Stimulated activated naive CD8-positive, alpha-beta T cell treated with anti-CD3 and anti-CD28 coated beads, Interleukin-15, Interleukin-2, amounts not matched to agents 100 ng/mL and 50 ng/mL, for 24 hours (primary cell): Measurements from ENCODE around the gene CNTNAP2.

Source experiments
- H3K27ac Mint-ChIP-seq: one replicate; pipeline ENCODE4 v1.8.0; 2021; ENCODE audit warnings: mild to moderate bottlenecking, mixed read lengths
- H3K27me3 Mint-ChIP-seq: one replicate; pipeline ENCODE4 v1.8.0; 2021; ENCODE audit warnings: mixed read lengths
- H3K36me3 Mint-ChIP-seq: one replicate; pipeline ENCODE4 v1.8.0; 2021; ENCODE audit warnings: low read depth, mixed read lengths
- H3K4me1 Mint-ChIP-seq: one replicate; pipeline ENCODE4 v1.8.0; 2021; ENCODE audit warnings: low read depth, mixed read lengths
- H3K4me3 Mint-ChIP-seq: one replicate; pipeline ENCODE4 v1.8.0; 2021; ENCODE audit warnings: mild to moderate bottlenecking, mixed read lengths
- H3K9me3 Mint-ChIP-seq: one replicate; pipeline ENCODE4 v1.8.0; 2021; ENCODE audit warnings: mixed read lengths

Gene CNTNAP2

DNA sequence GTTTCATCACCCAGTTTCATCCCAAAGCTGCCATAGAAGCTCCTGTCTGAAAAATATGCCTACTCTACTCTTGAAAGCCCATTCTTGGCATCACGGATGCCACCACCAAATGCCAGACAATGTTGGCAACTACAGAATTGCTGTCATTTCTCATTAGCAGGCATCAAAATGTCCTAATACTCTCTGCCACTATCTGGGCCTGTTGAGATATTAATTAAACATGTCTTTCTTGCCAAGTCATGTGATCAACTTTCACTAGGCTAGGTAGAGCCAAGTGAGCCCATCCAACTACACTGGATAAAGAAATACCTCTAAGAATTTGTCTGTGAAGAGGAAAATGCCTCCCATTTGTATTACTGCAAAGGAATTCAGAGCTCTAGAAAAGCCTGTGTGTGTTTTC, 1380.6 kb downstream of the CNTNAP2 start:
- Mint-ChIP-seq H3K9me3 (peaks cover 13% of the 10 kb centered on the region), H3K4me1 (no peaks in the 10 kb centered on the region), H3K27me3 (no peaks in the 10 kb centered on the region), H3K36me3 (no peaks in the 10 kb centered on the region), H3K27ac (no peak overlapping the region), H3K4me3 (no peak overlapping the region)

DNA sequence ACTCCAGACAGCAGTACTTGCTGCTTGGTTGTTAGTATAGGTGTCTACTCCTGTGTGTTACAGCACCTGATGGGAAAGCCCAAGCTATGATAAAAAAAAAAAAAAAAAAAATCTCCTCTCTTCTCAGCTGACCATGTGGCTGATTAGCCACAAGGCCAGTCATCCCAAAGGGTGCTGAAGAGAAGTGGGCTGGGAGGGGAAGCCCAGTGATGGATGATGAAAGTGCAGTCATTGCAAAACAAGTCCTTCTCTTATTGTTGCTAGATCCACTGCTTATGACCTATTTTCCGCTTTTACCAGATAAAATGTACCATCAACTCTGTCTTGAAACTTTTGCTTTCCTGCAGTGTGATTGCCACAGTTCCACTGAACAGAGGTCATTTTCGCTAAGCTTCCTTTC, 1381.5 kb downstream of the CNTNAP2 start:
- H3K4me1 Mint-ChIP-seq, result no peaks in the 10 kb centered on the region
- H3K4me3 Mint-ChIP-seq, result no peak overlapping the region
- H3K36me3 Mint-ChIP-seq, result no peaks in the 10 kb centered on the region
- H3K9me3 Mint-ChIP-seq, result peaks cover 15% of the 10 kb centered on the region
- no peak overlapping the region for H3K27ac Mint-ChIP-seq
- no peaks in the 10 kb centered on the region for H3K27me3 Mint-ChIP-seq

DNA sequence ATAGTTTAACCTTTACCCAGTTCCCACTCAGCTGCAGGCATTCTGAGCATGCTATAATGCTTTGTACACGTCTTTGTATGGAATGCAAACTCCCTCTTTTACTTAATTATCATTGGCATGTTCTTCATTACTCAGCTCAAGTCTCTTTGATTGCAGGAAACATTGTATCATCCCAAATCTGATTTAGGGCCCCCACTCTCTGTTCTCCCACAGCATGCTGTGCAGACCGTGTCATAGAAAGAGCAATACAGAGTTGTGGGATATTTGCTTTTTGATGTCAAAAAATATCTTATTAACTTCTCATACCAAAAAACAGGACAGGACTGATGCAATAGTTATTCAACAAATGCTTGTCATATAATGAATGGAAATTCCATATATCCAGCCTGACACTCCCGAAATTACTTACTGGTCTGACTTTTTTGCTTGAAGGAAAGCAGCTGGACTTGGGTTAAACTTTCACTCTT, 1392.5 kb downstream of the CNTNAP2 start:
- Mint-ChIP-seq H3K27me3 (no peaks in the 10 kb centered on the region), H3K36me3 (no peaks in the 10 kb centered on the region), H3K27ac (no peak overlapping the region), H3K9me3 (peaks cover 15% of the 10 kb centered on the region), H3K4me1 (no peaks in the 10 kb centered on the region), H3K4me3 (no peak overlapping the region)

DNA sequence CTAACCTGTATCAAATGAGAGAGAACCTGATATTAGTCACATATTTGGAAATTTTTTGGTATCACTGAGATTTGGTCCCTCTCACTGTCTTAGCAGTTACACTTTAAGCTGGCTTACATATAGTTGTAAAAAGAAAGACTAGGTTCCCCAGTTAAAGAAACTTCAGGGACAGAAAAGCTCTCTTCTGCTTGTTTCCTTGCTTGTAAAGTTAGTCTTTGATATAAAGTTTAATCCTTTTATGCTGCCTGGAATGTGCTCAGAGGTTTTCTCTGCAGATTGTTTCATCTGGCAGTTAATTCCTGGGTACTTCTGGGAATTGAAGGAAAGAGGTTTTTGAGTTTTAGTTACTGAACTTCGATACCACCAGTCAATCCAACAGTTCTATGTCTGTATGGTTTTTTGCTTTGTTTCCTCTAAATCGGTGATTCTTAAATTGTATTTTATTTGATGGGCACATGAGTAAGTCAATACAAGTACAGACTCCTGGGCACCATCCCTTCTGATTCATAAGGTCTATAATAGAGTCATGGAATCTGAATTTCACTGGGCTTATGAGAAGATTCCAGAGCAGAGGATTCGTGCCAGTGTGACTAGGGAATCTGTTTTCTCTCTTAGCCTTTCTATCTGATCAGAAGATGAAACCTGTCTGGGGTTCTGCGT, 1393.1 kb downstream of the CNTNAP2 start:
- Mint-ChIP-seq H3K27me3 (no peaks in the 10 kb centered on the region), H3K9me3 (peaks cover 15% of the 10 kb centered on the region), H3K4me1 (no peaks in the 10 kb centered on the region), H3K4me3 (no peak overlapping the region), H3K27ac (no peak overlapping the region), H3K36me3 (no peaks in the 10 kb centered on the region)

DNA sequence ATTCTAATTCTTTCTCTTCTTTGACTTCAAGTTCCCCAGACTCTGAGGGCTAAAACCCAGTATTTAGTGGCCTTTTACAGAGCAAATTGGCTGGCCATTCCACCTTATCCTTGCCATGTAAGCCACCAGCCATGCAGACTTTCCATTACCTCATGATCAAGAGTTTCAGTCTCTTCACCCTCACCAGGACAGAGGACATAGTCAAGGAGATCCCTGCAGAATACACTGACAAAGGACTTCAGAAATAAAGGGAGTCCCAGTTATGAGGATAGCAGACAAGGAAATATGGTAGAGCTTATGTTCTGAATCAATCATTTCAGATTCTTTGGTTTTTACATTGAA, 1393.6 kb downstream of the CNTNAP2 start:
- peaks cover 15% of the 10 kb centered on the region for H3K9me3 Mint-ChIP-seq
- no peaks in the 10 kb centered on the region for H3K27me3 Mint-ChIP-seq
- H3K27ac Mint-ChIP-seq, result no peak overlapping the region
- H3K36me3 Mint-ChIP-seq, result no peaks in the 10 kb centered on the region
- H3K4me1 Mint-ChIP-seq, result no peaks in the 10 kb centered on the region
- H3K4me3 Mint-ChIP-seq, result no peak overlapping the region

DNA sequence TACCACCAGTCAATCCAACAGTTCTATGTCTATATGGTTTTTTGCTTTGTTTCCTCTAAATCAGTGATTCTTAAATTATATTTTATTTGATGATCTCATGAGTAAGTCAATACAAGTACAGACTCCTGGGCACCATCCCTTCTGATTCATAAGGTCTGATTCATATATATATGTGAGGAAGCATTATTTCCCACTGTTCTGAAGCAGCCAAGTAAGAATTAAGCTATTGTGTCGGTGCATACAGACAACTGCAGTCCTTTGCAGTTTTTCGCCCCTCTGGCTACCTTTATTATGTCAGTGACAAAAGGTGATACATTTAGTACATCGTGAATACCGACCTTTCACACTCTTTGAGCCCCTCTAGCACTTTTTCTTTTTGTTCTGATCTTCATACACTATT, 1394.3 kb downstream of the CNTNAP2 start:
- Mint-ChIP-seq H3K4me1 (no peaks in the 10 kb centered on the region), H3K27ac (no peak overlapping the region), H3K27me3 (no peaks in the 10 kb centered on the region), H3K4me3 (no peak overlapping the region), H3K9me3 (peaks cover 15% of the 10 kb centered on the region), H3K36me3 (no peaks in the 10 kb centered on the region)

DNA sequence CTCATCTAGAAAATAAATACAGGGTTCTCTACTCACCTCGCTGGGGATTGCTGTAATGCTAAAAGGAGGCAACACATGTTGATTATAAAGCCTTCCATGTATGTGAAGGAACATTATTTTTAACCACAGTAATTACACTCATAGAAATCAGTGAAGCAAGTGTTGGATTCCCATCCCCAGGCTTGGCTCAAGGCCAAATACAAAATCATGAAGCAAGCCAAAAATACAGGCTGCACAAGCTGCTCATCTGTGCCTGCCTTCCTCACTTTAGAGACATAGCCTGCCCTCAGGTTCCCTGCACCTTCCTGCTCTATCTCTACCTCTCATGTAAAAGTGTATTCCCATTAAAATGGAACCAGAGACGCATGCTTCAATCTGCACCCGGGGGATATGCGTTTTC, 1396.8 kb downstream of the CNTNAP2 start:
- no peak overlapping the region for H3K4me3 Mint-ChIP-seq
- H3K36me3 Mint-ChIP-seq, result no peaks in the 10 kb centered on the region
- no peaks in the 10 kb centered on the region for H3K27me3 Mint-ChIP-seq
- H3K9me3 Mint-ChIP-seq, result peaks cover 9% of the 10 kb centered on the region
- no peaks in the 10 kb centered on the region for H3K4me1 Mint-ChIP-seq
- no peak overlapping the region for H3K27ac Mint-ChIP-seq

DNA sequence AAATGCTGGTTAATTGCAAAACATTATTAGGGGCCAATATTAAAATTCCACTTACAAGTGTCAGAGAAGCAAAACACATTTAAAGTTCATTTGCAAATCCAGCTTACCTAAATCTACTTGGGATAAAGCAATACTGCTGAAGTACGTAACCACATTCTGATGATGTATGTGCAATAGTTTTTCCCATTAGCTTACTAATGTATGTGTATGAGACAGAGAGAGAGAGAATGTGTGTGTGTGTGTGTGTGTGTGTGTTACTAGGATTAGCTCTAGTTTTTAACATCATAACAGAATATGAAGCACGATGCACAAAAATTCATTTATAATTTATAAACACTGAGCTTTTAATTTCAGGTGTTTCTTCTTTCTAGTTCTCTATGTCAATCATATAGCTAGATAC, 1399.8 kb downstream of the CNTNAP2 start:
- no peaks in the 10 kb centered on the region for H3K27me3 Mint-ChIP-seq
- no peaks in the 10 kb centered on the region for H3K36me3 Mint-ChIP-seq
- H3K9me3 Mint-ChIP-seq, result no peaks in the 10 kb centered on the region
- no peaks in the 10 kb centered on the region for H3K4me1 Mint-ChIP-seq
- no peak overlapping the region for H3K27ac Mint-ChIP-seq
- H3K4me3 Mint-ChIP-seq, result no peak overlapping the region

DNA sequence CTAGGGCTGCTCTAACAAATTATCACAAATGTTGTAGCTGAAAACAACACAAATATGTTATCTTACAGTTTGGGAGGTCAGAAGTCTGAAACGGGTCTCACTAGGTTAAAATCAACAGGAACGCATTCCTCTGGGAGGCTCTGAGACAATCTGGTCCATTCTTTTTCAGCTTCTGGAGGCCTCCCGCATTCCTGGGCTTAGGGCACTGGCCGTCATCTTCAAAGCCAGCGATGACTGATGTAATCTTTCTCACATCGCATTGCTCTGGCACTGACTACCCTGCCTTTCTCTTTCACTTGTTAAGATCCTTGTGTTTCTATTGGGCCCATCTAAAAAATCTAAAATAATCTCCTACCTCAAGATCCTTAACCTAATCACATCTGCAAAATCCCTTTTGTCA, 1402.5 kb downstream of the CNTNAP2 start:
- H3K36me3 Mint-ChIP-seq, result no peaks in the 10 kb centered on the region
- no peaks in the 10 kb centered on the region for H3K4me1 Mint-ChIP-seq
- no peaks in the 10 kb centered on the region for H3K9me3 Mint-ChIP-seq
- no peak overlapping the region for H3K27ac Mint-ChIP-seq
- no peaks in the 10 kb centered on the region for H3K27me3 Mint-ChIP-seq
- no peak overlapping the region for H3K4me3 Mint-ChIP-seq

DNA sequence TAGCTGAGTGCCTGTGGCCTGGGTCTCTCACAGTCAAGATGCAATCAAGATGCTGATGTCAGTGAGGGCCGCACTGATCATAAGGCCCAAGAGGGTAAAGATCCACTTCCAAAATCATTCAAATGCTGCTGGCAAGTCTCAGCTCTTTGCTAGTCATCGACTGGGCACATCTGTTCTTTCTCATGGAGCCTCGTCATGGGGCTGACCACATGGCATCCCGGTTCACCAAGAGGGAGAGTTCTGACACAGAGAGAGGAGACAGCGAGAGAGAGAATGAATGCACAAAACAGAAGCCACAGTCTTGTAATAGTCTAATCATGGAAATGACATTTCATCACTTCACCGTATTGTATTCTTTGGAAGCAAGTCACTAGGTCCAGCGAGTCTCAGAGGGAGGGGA, 1406.5 kb downstream of the CNTNAP2 start:
- H3K9me3 Mint-ChIP-seq, result no peaks in the 10 kb centered on the region
- no peaks in the 10 kb centered on the region for H3K36me3 Mint-ChIP-seq
- H3K4me1 Mint-ChIP-seq, result no peaks in the 10 kb centered on the region
- no peaks in the 10 kb centered on the region for H3K27me3 Mint-ChIP-seq
- H3K27ac Mint-ChIP-seq, result no peak overlapping the region
- no peak overlapping the region for H3K4me3 Mint-ChIP-seq

DNA sequence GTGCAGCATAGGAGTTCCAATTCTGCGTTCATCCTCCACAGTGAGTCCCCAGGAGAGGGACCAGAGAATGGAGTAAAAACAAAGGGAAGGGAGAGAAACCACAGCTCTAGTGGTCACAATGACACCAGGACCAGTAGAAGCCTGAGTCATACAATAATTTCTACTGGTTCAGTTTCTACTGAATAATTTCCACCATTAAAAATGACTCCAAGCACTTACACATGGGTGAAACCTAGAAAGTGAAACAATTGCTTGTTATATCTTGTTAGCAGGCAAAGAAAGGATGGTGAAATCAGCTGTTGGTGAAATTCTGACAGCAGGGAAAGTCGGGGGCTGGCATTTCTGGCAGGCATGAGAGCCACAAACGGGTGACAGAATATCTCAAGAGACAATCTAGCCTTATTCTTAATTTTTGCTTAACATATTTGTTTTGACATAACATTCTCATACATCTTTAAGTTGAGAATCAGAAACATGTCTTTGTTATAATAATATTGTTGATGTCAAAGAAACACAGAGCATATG, 1408.2 kb downstream of the CNTNAP2 start:
- Mint-ChIP-seq H3K27me3 (no peaks in the 10 kb centered on the region), H3K36me3 (no peaks in the 10 kb centered on the region), H3K4me1 (no peaks in the 10 kb centered on the region), H3K4me3 (no peak overlapping the region), H3K9me3 (no peaks in the 10 kb centered on the region), H3K27ac (no peak overlapping the region)

DNA sequence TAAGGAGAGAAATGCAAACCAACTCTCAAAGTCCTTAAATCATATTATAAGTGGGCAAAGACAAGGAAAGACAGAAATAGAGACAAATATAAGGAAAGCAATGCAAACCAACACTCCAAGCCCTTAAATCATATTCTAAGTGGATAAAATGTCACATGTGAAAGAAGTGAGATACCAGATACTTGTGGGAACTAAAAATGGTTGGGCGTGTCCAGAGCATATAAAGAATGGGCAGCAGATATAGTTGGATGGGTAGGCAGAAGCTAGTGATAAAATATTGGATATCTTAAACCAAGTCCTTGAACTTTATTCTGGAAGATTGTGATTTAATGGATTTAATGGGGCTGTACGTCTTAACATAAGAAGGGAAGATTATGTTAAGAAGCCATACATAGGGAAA, 1408.7 kb downstream of the CNTNAP2 start:
- no peaks in the 10 kb centered on the region for H3K9me3 Mint-ChIP-seq
- no peaks in the 10 kb centered on the region for H3K4me1 Mint-ChIP-seq
- H3K36me3 Mint-ChIP-seq, result no peaks in the 10 kb centered on the region
- no peak overlapping the region for H3K4me3 Mint-ChIP-seq
- H3K27ac Mint-ChIP-seq, result no peak overlapping the region
- no peaks in the 10 kb centered on the region for H3K27me3 Mint-ChIP-seq

DNA sequence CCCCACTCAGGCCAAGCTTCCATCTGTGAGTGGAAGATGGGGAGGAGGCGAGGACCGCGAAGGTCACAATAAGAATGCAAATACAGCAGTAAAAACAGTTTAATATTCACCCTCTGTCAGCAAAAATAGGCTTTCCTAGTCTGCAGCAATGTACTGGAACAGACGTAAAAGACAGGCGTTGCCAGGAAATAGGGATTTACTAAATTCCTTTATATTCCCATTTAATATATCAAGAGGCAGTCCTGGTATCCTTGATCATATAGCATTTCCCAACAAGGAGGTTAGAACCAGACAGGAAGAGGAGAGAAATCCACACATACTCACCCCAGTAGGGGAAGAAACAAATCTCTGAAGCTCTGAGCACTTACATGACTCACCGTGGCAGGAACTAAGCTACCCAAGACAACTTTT, 1419.1 kb downstream of the CNTNAP2 start:
- H3K4me3 Mint-ChIP-seq, result no peak overlapping the region
- no peaks in the 10 kb centered on the region for H3K27me3 Mint-ChIP-seq
- no peaks in the 10 kb centered on the region for H3K4me1 Mint-ChIP-seq
- H3K36me3 Mint-ChIP-seq, result no peaks in the 10 kb centered on the region
- no peak overlapping the region for H3K27ac Mint-ChIP-seq
- H3K9me3 Mint-ChIP-seq, result peaks cover 13% of the 10 kb centered on the region

DNA sequence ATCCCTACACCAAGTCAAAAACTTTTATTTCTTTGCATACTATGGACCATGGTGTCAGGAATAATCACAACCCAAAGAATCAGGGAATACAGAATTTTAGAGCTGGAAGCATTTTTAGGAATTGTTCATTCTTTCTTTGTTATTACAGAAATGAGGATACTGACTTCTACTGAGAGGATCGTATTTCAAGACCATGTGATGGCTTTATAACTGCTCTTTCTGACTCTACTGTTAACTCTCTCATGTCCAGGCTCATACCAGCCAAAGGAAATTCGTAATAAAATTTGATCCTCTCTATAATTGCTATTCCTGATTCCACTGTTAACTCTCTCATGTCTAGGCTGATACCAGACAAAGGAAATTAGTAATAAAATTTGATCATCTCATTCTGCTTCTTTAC, 1423.1 kb downstream of the CNTNAP2 start:
- H3K9me3 Mint-ChIP-seq, result peaks cover 25% of the 10 kb centered on the region
- no peak overlapping the region for H3K4me3 Mint-ChIP-seq
- no peaks in the 10 kb centered on the region for H3K4me1 Mint-ChIP-seq
- H3K27me3 Mint-ChIP-seq, result no peaks in the 10 kb centered on the region
- H3K36me3 Mint-ChIP-seq, result no peaks in the 10 kb centered on the region
- no peak overlapping the region for H3K27ac Mint-ChIP-seq

DNA sequence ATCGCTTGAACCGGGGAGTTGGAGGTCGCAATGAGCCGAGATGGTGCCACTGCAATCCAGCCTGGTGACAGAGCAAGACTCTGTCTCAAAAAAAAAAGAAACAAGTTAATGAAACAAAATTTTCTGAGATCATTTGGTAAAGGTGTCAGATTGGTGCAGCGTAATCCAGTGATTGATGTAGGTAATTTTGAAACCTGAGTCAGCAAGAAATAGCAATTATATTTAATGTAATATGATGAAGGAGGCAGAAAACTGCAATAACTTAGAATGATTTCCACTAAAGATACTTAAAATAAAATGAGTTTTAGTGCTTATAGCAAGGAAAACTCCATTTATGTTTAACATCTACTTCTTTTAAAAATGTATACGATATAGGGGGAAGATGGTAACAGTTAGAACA, 1424.1 kb downstream of the CNTNAP2 start:
- H3K27ac Mint-ChIP-seq, result no peak overlapping the region
- peaks cover 25% of the 10 kb centered on the region for H3K9me3 Mint-ChIP-seq
- H3K4me1 Mint-ChIP-seq, result no peaks in the 10 kb centered on the region

DNA sequence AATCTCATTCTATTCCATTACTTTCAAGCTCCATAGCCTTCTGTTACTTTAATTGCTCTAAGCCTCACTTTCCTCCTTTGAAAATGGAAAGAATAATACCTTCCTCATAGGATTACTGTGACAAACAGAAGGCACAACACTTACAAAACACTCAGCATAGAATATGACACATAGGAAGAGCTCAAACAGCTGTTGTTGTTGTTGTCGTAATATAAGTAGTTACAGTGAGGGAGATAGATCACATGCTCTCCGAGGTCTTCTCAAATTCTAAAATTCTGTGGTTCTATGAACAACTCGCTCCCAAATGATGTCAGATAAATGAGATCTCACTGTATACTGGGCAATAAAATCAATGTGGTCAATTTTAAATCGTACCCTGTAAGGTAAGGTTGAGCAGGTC, 1424.7 kb downstream of the CNTNAP2 start:
- H3K27me3 Mint-ChIP-seq, result no peaks in the 10 kb centered on the region
- H3K4me1 Mint-ChIP-seq, result no peaks in the 10 kb centered on the region
- H3K4me3 Mint-ChIP-seq, result no peak overlapping the region

More for the DNA sequence above, 1424.1 kb downstream of the CNTNAP2 start:
- no peak overlapping the region for H3K4me3 Mint-ChIP-seq
- H3K27me3 Mint-ChIP-seq, result no peaks in the 10 kb centered on the region
- no peaks in the 10 kb centered on the region for H3K36me3 Mint-ChIP-seq

More for the DNA sequence above, 1424.7 kb downstream of the CNTNAP2 start:
- Mint-ChIP-seq H3K36me3 (no peaks in the 10 kb centered on the region), H3K9me3 (peaks cover 27% of the 10 kb centered on the region), H3K27ac (no peak overlapping the region)
